Stomach (tissue), 9 donors: ENCODE data around the gene RPS15. TPM values are rescaled to one million over a fixed set of nuclear protein-coding genes. Genes with fewer than 3 reads are reported as not detected.

Experiments
- DNase-seq, 2 donors: peaks; one replicate each; pipeline versions ENCODE4 v3.0.0 to v3.0.0-alpha.2; 2013 to 2019
- H3K27ac ChIP-seq, 5 donors: fragments of 200-600 bp in 4 of 5; sonication (generic) in 4 of 5; one replicate each; pipeline ENCODE4 v1.5.1; 2013 to 2019; ENCODE audit warnings: mild to moderate bottlenecking in 1 of 5, moderate library complexity in 1 of 5
- H3K27me3 ChIP-seq, 3 donors: fragments of 200-600 bp; sonication (generic); one replicate each; pipeline ENCODE4 v1.5.1; 2017 to 2019; ENCODE audit warnings: mixed run types in 1 of 3
- H3K36me3 ChIP-seq, 4 donors: fragments of 200-600 bp; sonication (generic); 1 replicate in 3 of 4; 2 replicates in 1 of 4; pipeline ENCODE4 v1.5.1; 2016 to 2019
- H3K4me1 ChIP-seq, 4 donors: fragments of 200-600 bp; sonication (generic); one replicate each; pipeline ENCODE4 v1.5.1; 2016 to 2019
- H3K4me3 ChIP-seq, 4 donors: fragments of 200-600 bp; sonication (generic) in 3 of 4; one replicate each; pipeline ENCODE4 v1.5.1; 2016 to 2019; ENCODE audit warnings: mild to moderate bottlenecking in 1 of 4
- H3K9me3 ChIP-seq, 4 donors: fragments of 200-600 bp; sonication (generic); one replicate each; pipeline ENCODE4 v1.5.1; 2016 to 2019
- EP300 ChIP-seq: sonication (generic); formaldehyde crosslinking; IDR thresholded peaks from one replicate; pipeline ENCODE4 v1.6.1; 2017; ENCODE audit warnings: antibody characterized with exemption
- POLR2A ChIP-seq, 4 donors: fragments of 450-650 bp; IDR thresholded peaks; one replicate each; pipeline ENCODE4 v1.6.1; 2016; ENCODE audit warnings: antibody characterized with exemption in 4 of 4, control low read depth in 2 of 4, mild to moderate bottlenecking in 1 of 4, moderate library complexity in 1 of 4
- POLR2AphosphoS5 ChIP-seq, 3 donors: sonication (generic); formaldehyde crosslinking; IDR thresholded peaks; one replicate each; pipeline ENCODE4 v1.6.1; 2016; ENCODE audit warnings: antibody characterized with exemption in 3 of 3
- WGBS, 5 donors: extraction: QIAGEN DNeasy Blood & Tissue Kit in 3 of 5; methylation state at CpG; one replicate each; pipeline versions ENCODE4 v1.1.5 to v1.1.7; 2013 to 2018; 5-methylcytosine and 5-hydroxymethylcytosine counted together
- intact Hi-C: fragments of 100-400 bp; cut with DNase I; formaldehyde crosslinking; loops from one replicate; pipeline ENCODE4 v1.15.1; 2023; ENCODE audit warnings: low total_unique reads
- polyA plus RNA-seq, 3 donors: library from polyadenylated mRNA; stranded (reverse); fragments of 200-250 nt; gene quantifications; one replicate each; pipeline ENCODE4 v1.2.3, GENCODE V29; 2013
- total RNA-seq, 5 donors: library from RNA; depleted of rRNA; stranded (reverse); fragments of >200 nt; gene quantifications; one replicate each; pipeline versions ENCODE4 v1.1.0 to v1.2.3, GENCODE V29; 2014 to 2016
- TF ChIP-seq, protein P1 (sequence below), 7 experiments: fragments of 450-650 bp in 4 of 7; fragments of 200-600 bp in 3 of 7; sonication (generic) in 3 of 7; IDR thresholded peaks; one replicate each; pipeline ENCODE4 v1.5.1; 2016 to 2019; ENCODE audit warnings: antibody characterized with exemption in 7 of 7, control low read depth in 2 of 7, mild to moderate bottlenecking in 1 of 7
- donor health status: healthy with polysubstance abuse.
- donor health status: Bipolar disorder and iron deficiency.
- donor health status: healthy.

The RPS15 gene
- total and polyA plus RNA-seq, 8 donors: 428 to 4,539 (median 2,187) TPM

DNA sequence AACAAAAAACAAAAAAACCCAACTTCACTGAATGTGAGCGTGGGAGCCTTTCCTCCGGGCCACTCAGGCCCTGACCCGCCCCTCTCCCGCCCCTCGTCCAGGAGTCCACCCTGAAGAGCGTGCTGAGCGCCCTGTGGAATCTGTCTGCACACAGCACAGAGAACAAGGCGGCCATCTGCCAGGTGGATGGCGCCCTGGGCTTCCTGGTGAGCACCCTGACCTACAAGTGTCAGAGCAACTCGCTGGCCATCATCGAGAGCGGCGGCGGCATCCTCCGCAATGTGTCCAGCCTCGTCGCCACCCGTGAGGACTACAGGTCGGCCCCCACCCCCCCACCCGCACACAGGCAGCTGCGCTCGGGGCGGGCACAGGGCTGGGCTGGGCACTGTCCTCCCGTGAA is 23.7 kb downstream of the RPS15 start:
- peaks cover 7 to 18% (median 15%) of the 10 kb centered on the region in 4 donors for H3K36me3 ChIP-seq
- H3K9me3 ChIP-seq: no peaks in the 10 kb centered on the region
- TF ChIP-seq EP300 (no peak), POLR2AphosphoS5 (IDR thresholded peaks at IDR 0.05) (no peak), POLR2A (IDR thresholded peaks at IDR 0.05) (no peak)
- TF ChIP-seq, protein P1, sequence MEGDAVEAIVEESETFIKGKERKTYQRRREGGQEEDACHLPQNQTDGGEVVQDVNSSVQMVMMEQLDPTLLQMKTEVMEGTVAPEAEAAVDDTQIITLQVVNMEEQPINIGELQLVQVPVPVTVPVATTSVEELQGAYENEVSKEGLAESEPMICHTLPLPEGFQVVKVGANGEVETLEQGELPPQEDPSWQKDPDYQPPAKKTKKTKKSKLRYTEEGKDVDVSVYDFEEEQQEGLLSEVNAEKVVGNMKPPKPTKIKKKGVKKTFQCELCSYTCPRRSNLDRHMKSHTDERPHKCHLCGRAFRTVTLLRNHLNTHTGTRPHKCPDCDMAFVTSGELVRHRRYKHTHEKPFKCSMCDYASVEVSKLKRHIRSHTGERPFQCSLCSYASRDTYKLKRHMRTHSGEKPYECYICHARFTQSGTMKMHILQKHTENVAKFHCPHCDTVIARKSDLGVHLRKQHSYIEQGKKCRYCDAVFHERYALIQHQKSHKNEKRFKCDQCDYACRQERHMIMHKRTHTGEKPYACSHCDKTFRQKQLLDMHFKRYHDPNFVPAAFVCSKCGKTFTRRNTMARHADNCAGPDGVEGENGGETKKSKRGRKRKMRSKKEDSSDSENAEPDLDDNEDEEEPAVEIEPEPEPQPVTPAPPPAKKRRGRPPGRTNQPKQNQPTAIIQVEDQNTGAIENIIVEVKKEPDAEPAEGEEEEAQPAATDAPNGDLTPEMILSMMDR (IDR thresholded peaks at IDR 0.05): no peak
- intact Hi-C loops: no loop called here
- 91 to 94% (median 92%) methylated on average over 9 to 24 of the region's 24 CpGs for WGBS, 5 donors
- H3K4me1 ChIP-seq: peaks cover 7 to 26% (median 23%) of the 10 kb centered on the region in 4 donors
- H3K27ac ChIP-seq: no peak overlapping the region
- no peak for DNase-seq
- H3K27me3 ChIP-seq: peaks cover 2 to 69% (median 34%) of the 10 kb centered on the region in 3 donors
- no peak overlapping the region for H3K4me3 ChIP-seq

GRCh38 chr19:1465191-1466016 is 27.2 kb downstream of the RPS15 start:
- WGBS, 5 donors: 25 to 63% (median 28%) methylated on average over 34 to 83 of the region's 83 CpGs
- H3K27me3 ChIP-seq: peaks cover 27 to 69% (median 52%) of the 10 kb centered on the region in 3 donors
- intact Hi-C loops: no loop called here
- H3K4me3 ChIP-seq: peak overlapping the region in 2 of 4 donors; percentile 3 to 31
- peaks cover 43 to 53% (median 51%) of the 10 kb centered on the region in 4 donors for H3K4me1 ChIP-seq
- no peaks in the 10 kb centered on the region for H3K9me3 ChIP-seq
- H3K36me3 ChIP-seq: peaks cover 4 to 11% (median 10%) of the 10 kb centered on the region in 4 donors
- peak; percentile 50 to 81 for DNase-seq
- TF ChIP-seq POLR2A (IDR thresholded peaks at IDR 0.05): no peak
- TF ChIP-seq, protein P1 (IDR thresholded peaks at IDR 0.05): peak in 4 of 7 experiments; percentile 22 to 38 (median 28)
- H3K27ac ChIP-seq: no peak overlapping the region

DNA sequence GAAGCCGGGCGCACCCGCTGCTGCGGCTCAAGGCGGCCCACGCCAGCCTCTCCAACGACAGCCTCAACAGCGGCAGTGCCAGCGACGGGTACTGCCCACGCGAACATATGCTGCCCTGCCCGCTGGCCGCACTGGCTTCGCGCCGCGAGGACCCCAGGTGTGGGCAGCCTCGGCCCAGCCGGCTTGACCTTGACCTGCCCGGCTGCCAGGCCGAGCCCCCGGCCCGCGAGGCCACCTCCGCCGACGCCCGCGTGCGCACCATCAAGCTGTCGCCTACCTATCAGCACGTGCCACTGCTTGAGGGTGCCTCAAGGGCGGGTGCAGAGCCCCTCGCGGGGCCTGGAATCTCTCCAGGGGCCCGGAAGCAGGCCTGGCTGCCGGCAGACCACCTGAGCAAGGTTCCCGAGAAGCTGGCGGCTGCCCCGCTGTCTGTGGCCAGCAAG is 27.8 kb downstream of the RPS15 start:
- Histone ChIP-seq H3K9me3 (no peaks in the 10 kb centered on the region), H3K36me3 (peaks cover 0 to 5% (median 4%) of the 10 kb centered on the region in 4 donors), H3K4me1 (peaks cover 49 to 59% (median 58%) of the 10 kb centered on the region in 4 donors), H3K27me3 (peaks cover 28 to 69% (median 58%) of the 10 kb centered on the region in 3 donors), H3K27ac (no peak overlapping the region), H3K4me3 (peak overlapping the region in 2 of 4 donors; percentile 3 to 31)
- intact Hi-C loops: no loop called here
- no peak for DNase-seq
- 35 to 67% (median 40%) methylated on average over 7 to 41 of the region's 41 CpGs for WGBS, 5 donors
- TF ChIP-seq POLR2AphosphoS5 (IDR thresholded peaks at IDR 0.05) (no peak), POLR2A (IDR thresholded peaks at IDR 0.05) (no peak)

- TF ChIP-seq EP300: no peak
- no peak for TF ChIP-seq POLR2AphosphoS5 (IDR thresholded peaks at IDR 0.05)
- TF ChIP-seq, protein P1 (IDR thresholded peaks at IDR 0.05): no peak
- Histone ChIP-seq H3K4me3 (peak overlapping the region in 1 of 4 donors; percentile 38), H3K27me3 (peaks cover 29 to 74% (median 64%) of the 10 kb centered on the region in 3 donors), H3K4me1 (peaks cover 55 to 65% (median 64%) of the 10 kb centered on the region in 4 donors), H3K36me3 (no peaks in the 10 kb centered on the region), H3K27ac (no peak overlapping the region), H3K9me3 (no peaks in the 10 kb centered on the region)
- peak in 1 of 2 donors; percentile 38 for DNase-seq
- WGBS, 5 donors: 20 to 40% (median 24%) methylated on average over 2 to 70 of the region's 70 CpGs
- intact Hi-C loops: no loop called here
Observed at GRCh38 chr19:1466461-1467214, 28.4 kb downstream of the RPS15 start.
